GM13976 (cell line): ENCODE results near the gene NTM.

ENCODE experiments used
- DNase-seq: peaks from one replicate; pipeline ENCODE4 v3.0.0; 2012; ENCODE audit warnings: low spot score
- in situ Hi-C: fragments of 300-500 bp; cut with MboI; formaldehyde crosslinking; loops from one replicate; pipeline ENCODE4 v1.12.0; 2022; ENCODE audit warnings: low sequenced_read_pairs, mixed read lengths, inconsistent platforms; ENCODE audit not compliant: unreplicated experiment
- TF ChIP-seq, protein P1 (sequence below): IDR thresholded peaks from 2 replicates; pipeline ENCODE4 v1.5.1; 2012; ENCODE audit warnings: borderline replicate concordance, mild to moderate bottlenecking; ENCODE audit not compliant: insufficient read depth; ENCODE audit errors: extremely low read depth, missing control alignments, control extremely low read depth

Gene NTM

GRCh38 chr11:132123854-132124835 lies 753.7 kb downstream of the NTM start:
- in situ Hi-C loops: no loop called here
- DNase-seq: no peak
- TF ChIP-seq, protein P1, sequence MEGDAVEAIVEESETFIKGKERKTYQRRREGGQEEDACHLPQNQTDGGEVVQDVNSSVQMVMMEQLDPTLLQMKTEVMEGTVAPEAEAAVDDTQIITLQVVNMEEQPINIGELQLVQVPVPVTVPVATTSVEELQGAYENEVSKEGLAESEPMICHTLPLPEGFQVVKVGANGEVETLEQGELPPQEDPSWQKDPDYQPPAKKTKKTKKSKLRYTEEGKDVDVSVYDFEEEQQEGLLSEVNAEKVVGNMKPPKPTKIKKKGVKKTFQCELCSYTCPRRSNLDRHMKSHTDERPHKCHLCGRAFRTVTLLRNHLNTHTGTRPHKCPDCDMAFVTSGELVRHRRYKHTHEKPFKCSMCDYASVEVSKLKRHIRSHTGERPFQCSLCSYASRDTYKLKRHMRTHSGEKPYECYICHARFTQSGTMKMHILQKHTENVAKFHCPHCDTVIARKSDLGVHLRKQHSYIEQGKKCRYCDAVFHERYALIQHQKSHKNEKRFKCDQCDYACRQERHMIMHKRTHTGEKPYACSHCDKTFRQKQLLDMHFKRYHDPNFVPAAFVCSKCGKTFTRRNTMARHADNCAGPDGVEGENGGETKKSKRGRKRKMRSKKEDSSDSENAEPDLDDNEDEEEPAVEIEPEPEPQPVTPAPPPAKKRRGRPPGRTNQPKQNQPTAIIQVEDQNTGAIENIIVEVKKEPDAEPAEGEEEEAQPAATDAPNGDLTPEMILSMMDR: no peak

GRCh38 chr11:132125988-132126871 lies 755.8 kb downstream of the NTM start:
- in situ Hi-C loops: no loop called here
- TF ChIP-seq, protein P1: no peak
- DNase-seq: peak; percentile 40

DNA sequence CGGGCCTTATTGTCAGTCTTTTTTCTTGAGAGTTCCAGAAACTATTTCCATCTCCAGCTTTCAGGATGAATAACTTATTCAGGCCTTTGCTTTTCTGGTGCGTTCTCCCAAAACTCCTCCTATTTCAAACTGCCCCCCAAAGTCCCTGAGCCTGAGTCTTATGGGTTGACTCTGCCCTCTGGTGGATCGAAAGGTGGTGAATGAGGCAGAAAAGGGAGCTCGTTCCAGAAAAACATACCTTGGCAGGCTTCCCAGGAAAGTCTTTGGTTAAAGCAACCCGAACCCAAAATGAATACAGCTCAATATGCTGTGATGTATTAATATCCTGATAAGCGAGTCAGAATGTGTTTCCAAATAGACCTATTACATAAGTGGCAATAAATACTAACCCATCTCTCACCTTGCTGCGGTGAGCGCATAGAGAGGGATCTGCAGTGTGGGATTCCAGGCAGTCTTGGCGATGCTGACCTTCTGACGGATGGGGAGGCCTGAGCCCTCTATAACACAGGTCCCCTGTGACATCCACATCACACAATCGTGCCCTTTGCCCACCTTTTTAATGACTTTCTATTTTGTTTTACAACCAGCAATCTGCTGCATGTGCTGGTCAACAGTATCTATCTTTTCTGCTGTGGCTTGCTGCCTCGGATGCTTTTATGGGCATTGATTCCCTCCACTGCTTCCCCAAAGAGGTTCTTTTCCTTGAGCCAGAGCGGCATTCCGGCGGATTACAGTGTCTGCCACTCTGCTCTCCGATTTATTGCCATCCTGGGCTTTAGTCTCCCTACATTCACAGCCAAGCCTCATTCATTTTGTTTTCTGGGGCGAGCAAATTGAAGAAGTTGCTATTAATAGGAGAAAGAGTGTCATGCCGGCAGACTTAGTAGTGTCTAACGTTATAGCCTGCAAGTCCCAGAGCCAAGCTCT lies 756.8 kb downstream of the NTM start:
- TF ChIP-seq, protein P1: peak; percentile 8
- peak; percentile 47 for DNase-seq
- in situ Hi-C loops: no loop called here

DNA sequence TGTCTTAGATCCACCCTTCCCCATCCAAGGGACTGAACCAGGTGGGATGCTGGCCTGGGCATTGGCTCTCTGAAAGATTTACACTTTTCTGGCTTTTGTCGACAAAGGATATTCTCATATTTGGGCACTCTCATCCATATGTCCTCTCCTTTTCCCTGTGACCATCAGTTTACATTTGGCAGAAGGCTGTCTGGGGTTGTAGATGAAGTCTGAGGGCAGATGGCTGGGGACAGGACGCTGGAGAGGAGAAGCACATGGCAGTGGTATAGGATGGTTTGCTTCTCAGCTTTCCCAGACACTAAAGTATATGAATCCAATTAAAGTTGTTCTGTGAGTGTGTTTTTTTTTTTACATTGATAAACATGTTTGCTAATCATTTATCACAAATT lies 757.5 kb downstream of the NTM start:
- in situ Hi-C loops: no loop called here
- TF ChIP-seq, protein P1: no peak
- no peak for DNase-seq

DNA sequence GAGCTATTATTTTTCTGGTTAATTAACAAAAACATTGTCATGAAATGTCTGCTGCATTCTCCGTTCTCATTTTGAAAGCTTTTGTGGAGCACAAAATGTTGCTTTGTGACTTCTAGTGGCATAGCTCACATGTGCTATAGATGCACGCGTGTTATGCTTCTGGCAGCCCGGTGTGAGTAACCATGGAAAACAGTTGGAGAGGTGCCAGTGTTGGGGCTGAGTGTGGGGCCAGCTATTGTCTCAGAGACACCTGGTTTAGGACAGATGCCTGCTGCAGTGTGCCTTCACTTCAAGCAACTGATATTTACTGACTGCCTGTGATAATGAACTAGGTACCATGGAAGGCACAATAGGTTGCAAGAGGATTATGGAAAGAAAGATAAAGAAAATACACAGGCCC lies 760.6 kb downstream of the NTM start:
- in situ Hi-C loops: no loop called here
- TF ChIP-seq, protein P1: no peak

More for the DNA sequence above, 760.6 kb downstream of the NTM start:
- DNase-seq: no peak
